Measurements from ENCODE around the gene GPR152.

- no peak for TF ChIP-seq EP300 (IDR thresholded peaks at IDR 0.05)
- no peak for TF ChIP-seq CTCF (IDR thresholded peaks at IDR 0.05)
- TF ChIP-seq POLR2AphosphoS5 (IDR thresholded peaks at IDR 0.05) = no peak
- no peak for TF ChIP-seq POLR2A (IDR thresholded peaks at IDR 0.05)
Measured at GRCh38 chr11:67483831-67484665, 31.5 kb upstream of the GPR152 start.

Measured in gastroesophageal sphincter (tissue), 3 donors.